H1 (cell line): ENCODE data around the gene GAN. TPM values are rescaled to one million over a fixed set of nuclear protein-coding genes. Genes with fewer than 3 reads are reported as not detected.

ENCODE experiments used
- E2F6 ChIP-seq: IDR thresholded peaks from 2 replicates; pipeline ENCODE4 v1.6.1; 2012; ENCODE audit warnings: inconsistent platforms
- JUN ChIP-seq: IDR thresholded peaks from 2 replicates; pipeline ENCODE4 v1.6.1; 2011; ENCODE audit warnings: low read depth, mild to moderate bottlenecking, improper control_type of control experiment, low read length
- SAP30 ChIP-seq: fragments of 300-600 bp; sonication (generic); IDR thresholded peaks from 2 replicates; pipeline ENCODE4 v1.7.1; 2012; ENCODE audit warnings: low read length, moderate library complexity, mild to moderate bottlenecking, inconsistent platforms; ENCODE audit not compliant: insufficient read depth, insufficient replicate concordance
- SIRT6 ChIP-seq: IDR thresholded peaks from one replicate; pipeline ENCODE4 v1.7.1; 2012; ENCODE audit warnings: low read length, inconsistent platforms
- TCF12 ChIP-seq: IDR thresholded peaks from 2 replicates; pipeline ENCODE4 v1.6.1; 2011; ENCODE audit warnings: low read depth, mild to moderate bottlenecking, low read length
- TEAD4 ChIP-seq: IDR thresholded peaks from 2 replicates; pipeline ENCODE4 v1.6.1; 2012; ENCODE audit warnings: low read depth, low read length, inconsistent platforms, mixed read lengths
- polyA plus RNA-seq, 7 experiments: library from polyadenylated mRNA; depleted of rRNA in 3 of 7; stranded (reverse) in 5 of 7; unstranded in 2 of 7; fragments of >200 nt in 5 of 7; fragments of 200-250 nt in 2 of 7; gene quantifications; 1 replicate in 5 of 7; 2 replicates in 1 of 7; 4 replicates in 1 of 7; pipeline versions ENCODE4 v1.2.1 to v1.2.3, GENCODE V29; 2011 to 2013; ENCODE audit warnings: missing spikeins in 2 of 7, mixed read lengths in 2 of 7
- total RNA-seq: library from RNA; stranded (reverse); fragmentation: NEBNext Ultra II Directional; extraction: Animal tissue kit (Norgen Biotek cat#: 25700); gene quantifications from 2 replicates; pipeline ENCODE4 v1.2.1, GENCODE V29; 2021
- TF ChIP-seq, protein P1 (sequence below): fragments of 300-600 bp; sonication (generic); IDR thresholded peaks from 2 replicates; pipeline ENCODE4 v1.7.1; 2012; ENCODE audit warnings: low read length, moderate library complexity, mild to moderate bottlenecking, inconsistent platforms; ENCODE audit not compliant: insufficient replicate concordance

The GAN gene
- total and polyA plus RNA-seq, 2 of the 8 experiments (the other 6 are each of a cell fraction or from before 2014, with no cell fraction given), result 4.5 to 23.9 TPM

DNA sequence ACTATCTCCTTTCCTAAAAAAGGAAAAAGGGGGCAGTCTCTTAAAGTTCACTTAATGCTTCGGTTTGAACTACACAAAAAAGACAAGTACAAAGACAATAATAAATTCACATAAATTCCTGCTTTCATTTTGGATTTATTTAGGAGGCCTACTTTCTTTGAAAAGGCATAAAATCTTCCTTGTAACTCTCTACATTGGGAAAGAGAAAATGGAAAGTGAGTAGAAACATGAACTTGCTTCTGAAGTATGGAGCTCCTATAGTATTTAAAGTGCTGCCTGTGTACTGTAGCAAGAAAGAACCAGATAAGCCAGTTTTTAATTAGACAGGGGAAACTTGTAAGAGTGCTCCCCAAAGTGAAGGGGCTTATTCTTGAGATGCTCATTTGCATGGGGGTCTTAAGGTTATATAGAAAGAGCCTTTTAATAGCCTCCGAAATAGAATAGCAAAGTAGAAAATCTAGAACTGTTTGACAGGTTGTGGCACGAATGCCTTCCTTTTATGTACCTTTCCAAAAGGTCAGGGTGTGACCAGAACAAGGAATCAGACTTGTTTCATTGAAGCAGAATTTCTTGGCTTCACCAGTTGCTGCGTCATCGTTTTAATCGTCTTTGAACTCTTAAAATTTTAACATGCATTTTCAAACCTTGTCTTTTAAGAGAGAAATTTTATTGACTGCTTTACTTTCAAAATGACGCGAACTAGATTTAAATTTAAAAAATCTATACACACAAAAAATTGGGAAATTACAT lies 12.9 kb downstream of the GAN start (continued):
- TF ChIP-seq, protein P1, sequence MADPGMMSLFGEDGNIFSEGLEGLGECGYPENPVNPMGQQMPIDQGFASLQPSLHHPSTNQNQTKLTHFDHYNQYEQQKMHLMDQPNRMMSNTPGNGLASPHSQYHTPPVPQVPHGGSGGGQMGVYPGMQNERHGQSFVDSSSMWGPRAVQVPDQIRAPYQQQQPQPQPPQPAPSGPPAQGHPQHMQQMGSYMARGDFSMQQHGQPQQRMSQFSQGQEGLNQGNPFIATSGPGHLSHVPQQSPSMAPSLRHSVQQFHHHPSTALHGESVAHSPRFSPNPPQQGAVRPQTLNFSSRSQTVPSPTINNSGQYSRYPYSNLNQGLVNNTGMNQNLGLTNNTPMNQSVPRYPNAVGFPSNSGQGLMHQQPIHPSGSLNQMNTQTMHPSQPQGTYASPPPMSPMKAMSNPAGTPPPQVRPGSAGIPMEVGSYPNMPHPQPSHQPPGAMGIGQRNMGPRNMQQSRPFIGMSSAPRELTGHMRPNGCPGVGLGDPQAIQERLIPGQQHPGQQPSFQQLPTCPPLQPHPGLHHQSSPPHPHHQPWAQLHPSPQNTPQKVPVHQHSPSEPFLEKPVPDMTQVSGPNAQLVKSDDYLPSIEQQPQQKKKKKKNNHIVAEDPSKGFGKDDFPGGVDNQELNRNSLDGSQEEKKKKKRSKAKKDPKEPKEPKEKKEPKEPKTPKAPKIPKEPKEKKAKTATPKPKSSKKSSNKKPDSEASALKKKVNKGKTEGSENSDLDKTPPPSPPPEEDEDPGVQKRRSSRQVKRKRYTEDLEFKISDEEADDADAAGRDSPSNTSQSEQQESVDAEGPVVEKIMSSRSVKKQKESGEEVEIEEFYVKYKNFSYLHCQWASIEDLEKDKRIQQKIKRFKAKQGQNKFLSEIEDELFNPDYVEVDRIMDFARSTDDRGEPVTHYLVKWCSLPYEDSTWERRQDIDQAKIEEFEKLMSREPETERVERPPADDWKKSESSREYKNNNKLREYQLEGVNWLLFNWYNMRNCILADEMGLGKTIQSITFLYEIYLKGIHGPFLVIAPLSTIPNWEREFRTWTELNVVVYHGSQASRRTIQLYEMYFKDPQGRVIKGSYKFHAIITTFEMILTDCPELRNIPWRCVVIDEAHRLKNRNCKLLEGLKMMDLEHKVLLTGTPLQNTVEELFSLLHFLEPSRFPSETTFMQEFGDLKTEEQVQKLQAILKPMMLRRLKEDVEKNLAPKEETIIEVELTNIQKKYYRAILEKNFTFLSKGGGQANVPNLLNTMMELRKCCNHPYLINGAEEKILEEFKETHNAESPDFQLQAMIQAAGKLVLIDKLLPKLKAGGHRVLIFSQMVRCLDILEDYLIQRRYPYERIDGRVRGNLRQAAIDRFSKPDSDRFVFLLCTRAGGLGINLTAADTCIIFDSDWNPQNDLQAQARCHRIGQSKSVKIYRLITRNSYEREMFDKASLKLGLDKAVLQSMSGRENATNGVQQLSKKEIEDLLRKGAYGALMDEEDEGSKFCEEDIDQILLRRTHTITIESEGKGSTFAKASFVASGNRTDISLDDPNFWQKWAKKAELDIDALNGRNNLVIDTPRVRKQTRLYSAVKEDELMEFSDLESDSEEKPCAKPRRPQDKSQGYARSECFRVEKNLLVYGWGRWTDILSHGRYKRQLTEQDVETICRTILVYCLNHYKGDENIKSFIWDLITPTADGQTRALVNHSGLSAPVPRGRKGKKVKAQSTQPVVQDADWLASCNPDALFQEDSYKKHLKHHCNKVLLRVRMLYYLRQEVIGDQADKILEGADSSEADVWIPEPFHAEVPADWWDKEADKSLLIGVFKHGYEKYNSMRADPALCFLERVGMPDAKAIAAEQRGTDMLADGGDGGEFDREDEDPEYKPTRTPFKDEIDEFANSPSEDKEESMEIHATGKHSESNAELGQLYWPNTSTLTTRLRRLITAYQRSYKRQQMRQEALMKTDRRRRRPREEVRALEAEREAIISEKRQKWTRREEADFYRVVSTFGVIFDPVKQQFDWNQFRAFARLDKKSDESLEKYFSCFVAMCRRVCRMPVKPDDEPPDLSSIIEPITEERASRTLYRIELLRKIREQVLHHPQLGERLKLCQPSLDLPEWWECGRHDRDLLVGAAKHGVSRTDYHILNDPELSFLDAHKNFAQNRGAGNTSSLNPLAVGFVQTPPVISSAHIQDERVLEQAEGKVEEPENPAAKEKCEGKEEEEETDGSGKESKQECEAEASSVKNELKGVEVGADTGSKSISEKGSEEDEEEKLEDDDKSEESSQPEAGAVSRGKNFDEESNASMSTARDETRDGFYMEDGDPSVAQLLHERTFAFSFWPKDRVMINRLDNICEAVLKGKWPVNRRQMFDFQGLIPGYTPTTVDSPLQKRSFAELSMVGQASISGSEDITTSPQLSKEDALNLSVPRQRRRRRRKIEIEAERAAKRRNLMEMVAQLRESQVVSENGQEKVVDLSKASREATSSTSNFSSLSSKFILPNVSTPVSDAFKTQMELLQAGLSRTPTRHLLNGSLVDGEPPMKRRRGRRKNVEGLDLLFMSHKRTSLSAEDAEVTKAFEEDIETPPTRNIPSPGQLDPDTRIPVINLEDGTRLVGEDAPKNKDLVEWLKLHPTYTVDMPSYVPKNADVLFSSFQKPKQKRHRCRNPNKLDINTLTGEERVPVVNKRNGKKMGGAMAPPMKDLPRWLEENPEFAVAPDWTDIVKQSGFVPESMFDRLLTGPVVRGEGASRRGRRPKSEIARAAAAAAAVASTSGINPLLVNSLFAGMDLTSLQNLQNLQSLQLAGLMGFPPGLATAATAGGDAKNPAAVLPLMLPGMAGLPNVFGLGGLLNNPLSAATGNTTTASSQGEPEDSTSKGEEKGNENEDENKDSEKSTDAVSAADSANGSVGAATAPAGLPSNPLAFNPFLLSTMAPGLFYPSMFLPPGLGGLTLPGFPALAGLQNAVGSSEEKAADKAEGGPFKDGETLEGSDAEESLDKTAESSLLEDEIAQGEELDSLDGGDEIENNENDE, result no peak
- no peak for TF ChIP-seq E2F6
- no peak for TF ChIP-seq TEAD4
- TF ChIP-seq JUN, result no peak
- TF ChIP-seq SIRT6, result no peak
- no peak for TF ChIP-seq SAP30
- TF ChIP-seq TCF12, result no peak
- TF ChIP-seq, all 59 proteins: peak for 0
